NCI-H226 (cell line): ENCODE results near the gene ADRA2A.

Source experiments
- DNase-seq: peaks from one replicate; pipeline ENCODE4 v3.0.0-alpha.2; 2015

Gene ADRA2A

GRCh38 chr10:111076682-111077478 lies at the start of gene ADRA2A:
Gene ADRA2A, plus strand, starts transcription at chr10:111077029. Its CDS starts 968 bp downstream, at chr10:111077997.
- peak; percentile 35 for DNase-seq

GRCh38 chr10:111030042-111030750 lies 46.6 kb upstream of the ADRA2A start:
- DNase-seq = no peak

- peak; percentile 68 for DNase-seq
These were observed 42.1 kb upstream of the ADRA2A start for GRCh38 chr10:111034598-111035310.

DNA sequence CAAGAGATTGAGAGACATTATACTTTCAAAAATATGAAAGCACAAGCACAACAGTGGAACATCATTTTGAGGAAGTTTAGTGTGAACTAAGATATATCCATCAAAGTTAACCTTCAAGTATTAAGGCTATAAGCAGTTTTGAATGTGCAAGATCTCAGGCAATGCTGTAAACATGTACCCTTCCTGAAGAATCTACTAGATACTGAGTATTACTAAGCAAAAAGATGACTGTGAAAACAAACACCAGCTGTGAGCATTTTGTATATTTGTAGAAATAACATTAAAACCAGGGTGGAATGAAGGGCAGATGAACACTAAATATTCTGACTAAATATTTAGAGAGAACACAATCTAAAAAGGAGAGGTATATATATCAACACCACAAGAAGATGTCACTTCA lies 41.3 kb upstream of the ADRA2A start:
- no peak for DNase-seq

GRCh38 chr10:111037858-111038257 lies 39.0 kb upstream of the ADRA2A start:
- DNase-seq = no peak

- no peak for DNase-seq
These were observed 37.3 kb upstream of the ADRA2A start for GRCh38 chr10:111039522-111039921.

DNA sequence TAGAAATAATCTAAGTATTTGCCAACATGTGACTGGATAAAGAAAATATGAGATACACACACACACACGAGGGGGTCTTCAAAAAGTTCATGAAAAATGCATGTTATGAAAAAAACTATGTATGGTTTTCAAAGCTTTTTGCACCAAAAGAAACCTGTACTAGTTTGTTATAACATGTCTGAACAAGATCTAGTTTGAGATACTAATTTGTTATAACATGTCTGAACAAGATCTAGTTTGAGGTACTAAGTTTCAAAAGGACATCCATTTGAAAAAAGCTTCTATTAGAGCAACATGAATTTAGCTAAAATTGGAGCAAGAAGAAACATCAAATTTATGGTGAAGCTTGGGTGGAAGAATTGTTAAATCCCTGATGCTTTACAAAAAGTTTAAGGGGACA lies 19.8 kb upstream of the ADRA2A start:
- no peak for DNase-seq

DNA sequence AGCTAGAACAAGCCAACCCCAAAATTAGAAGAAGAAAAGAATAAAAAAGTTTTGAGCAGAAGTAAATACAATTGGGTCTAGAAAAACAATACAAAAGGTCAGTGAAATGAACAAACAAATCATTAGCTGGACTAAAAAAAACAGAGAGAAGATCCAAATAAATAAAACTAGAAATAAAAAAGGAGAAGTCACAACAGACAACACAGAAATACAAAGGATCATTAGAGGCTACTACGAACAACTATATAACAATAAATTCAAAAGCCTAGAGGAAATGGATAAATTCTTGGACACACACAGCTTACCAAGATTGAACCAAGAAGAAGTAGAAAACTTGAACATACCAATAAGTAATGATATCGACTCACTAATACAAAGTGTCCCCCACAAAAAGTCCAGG lies 13.4 kb upstream of the ADRA2A start:
- no peak for DNase-seq

- no peak for DNase-seq
These were observed 4.6 kb upstream of the ADRA2A start for GRCh38 chr10:111072232-111072631.

- no peak for DNase-seq
These were observed 1.1 kb upstream of the ADRA2A start for GRCh38 chr10:111075577-111076185.

DNA sequence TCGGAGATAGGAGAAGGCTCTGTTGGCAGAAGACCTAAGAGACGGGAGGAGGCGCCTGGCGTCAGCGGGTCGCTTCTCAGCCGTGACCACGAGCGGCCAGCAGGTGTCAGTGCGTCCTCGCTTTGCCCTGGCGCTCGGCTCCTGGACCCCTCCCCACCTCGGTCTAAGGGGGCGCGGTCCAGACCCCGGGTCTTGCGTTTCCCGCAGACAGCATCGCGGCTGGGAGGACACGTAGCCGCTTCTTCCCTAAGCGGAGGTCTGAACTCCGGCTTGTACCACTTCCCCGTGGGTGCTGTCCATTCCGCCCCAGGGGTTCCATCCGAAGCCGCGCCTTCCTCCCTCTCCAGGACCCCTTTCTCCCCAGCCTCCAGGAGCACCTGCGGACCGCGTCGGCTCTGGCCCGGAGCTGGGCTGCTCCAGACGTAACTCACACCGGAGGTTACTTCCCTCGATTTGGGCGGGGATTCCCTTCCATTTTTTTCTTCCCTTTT lies 593 bp upstream of the ADRA2A start:
- DNase-seq = peak; percentile 21

GRCh38 chr10:111077479-111077784 lies 603 bp downstream of the ADRA2A start:
- DNase-seq = no peak

- no peak for DNase-seq
These were observed 1.1 kb downstream of the ADRA2A start for GRCh38 chr10:111077785-111078504.

- no peak for DNase-seq
These were observed 1.8 kb downstream of the ADRA2A start for GRCh38 chr10:111078505-111079185.

DNA sequence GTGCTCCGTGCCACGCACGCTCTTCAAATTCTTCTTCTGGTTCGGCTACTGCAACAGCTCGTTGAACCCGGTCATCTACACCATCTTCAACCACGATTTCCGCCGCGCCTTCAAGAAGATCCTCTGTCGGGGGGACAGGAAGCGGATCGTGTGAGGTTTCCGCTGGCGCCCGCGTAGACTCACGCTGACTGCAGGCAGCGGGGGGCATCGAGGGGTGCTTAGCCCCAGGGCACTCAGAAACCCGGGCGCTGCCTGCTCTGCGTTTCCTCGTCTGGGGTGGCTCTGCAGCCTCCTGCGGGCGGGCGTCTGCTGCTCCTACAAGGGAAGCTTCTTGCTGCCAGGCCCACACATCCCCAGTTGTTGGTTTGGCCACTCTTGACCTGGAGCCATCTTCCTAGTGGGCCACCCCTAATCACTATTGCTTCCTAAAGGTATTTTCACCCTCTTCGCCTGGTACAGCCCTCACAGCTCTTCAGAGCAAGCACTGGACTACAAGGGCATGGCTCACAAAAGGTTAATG lies 2.5 kb downstream of the ADRA2A start:
- no peak for DNase-seq

- no peak for DNase-seq
These were observed 3.0 kb downstream of the ADRA2A start for GRCh38 chr10:111079781-111080180.

GRCh38 chr10:111080224-111080623 lies 3.4 kb downstream of the ADRA2A start:
- DNase-seq = no peak

- DNase-seq = no peak
These were observed 4.8 kb downstream of the ADRA2A start for GRCh38 chr10:111081595-111081994.

DNA sequence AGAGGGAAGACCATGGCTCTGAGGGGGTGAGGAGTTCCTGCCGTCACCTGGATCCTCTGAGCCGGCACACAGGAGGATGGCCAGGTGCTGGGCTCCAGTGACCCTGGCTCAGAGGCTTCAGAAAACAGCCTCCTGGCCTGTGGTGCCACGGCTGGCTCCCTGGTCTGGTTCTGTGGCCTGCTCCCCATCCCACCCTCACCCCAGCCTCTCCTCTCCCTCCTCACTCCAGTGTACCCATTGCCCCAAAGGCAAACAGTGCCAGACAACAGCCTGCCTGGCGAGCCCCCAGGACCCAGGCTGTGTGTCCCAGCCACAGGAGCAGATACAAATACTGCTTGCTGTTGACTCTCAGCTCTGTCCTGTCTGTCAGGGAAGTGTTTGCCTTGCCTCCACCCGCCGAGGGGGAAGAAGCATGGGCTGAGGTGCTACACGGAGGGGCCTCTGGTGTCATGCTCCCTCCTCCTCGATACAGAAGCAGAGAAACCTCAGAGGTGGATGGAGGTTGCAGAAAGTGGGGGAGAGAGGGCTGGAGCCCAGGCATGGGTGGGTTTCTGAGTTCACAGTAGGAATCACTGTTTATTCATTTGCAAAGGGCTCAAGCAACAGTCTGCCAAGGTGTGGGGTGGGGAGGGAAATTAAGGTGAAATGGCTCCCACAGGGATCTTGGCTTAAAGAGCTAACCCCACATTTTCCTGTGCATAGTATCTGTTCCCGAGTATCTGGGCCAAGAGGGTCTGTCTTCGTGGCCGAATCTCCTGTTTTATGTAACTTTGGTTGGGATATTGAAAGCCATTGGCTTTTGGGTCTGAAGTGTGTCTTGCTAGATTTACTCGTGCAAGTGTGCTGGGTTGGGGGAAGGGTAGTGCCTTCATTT lies 5.5 kb downstream of the ADRA2A start:
- DNase-seq = no peak

DNA sequence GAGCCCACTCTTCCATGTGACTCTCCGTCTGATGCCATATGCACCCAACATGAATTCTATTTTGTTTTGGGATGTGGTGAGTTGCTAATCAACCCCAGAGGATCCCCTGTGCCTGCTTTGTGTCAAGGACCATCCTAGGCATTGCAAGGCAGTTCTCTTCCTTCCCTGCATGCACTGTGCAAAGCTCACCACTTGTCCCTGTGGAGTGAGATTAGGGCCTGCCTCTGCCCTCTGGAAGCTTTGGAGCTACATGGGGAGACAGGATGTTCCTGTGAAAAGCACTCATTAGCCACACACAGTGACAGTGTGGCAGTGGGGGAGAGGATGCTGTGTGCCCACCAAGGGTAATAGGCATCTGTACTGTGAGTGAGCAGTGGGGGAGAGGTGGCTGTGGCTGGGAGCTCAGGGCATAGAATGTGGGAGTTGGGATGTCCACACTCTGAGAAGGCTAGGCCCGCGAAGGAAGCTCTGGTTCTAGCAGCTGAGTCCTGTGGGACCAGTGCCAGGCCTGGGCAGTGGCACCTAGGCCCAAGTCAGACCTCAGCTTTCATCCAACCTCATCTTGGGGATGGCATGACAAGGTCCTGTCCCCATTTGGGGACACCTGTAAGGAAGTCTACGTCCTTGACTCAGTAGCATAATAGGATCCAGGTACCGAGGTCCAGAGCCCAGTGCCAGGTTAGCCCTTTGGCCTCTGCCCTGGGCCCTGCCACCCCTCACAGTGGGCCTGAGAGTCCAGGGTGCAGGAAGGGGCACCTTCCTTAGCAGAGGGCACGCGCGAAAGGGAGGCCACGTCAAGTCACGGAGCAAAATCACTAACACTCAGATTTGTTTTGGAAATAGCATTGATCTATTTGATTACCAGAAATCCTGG lies 6.6 kb downstream of the ADRA2A start:
- no peak for DNase-seq
